NCI-H2107 (cell line): ENCODE measurements around the gene CORO7.
"Not testable (repeated sequence)": the region's sequence is repeated elsewhere in the genome, so short reads cannot be mapped to it uniquely, and the experiment has no call there.

Source experiments
- DNase-seq: peaks from one replicate; lab custom pipeline; 2025; lab: John Stamatoyannopoulos, UW

The CORO7 gene

GRCh38 chr16:4353675-4354074, 62.7 kb downstream of the CORO7 start:
- no peak for DNase-seq

- DNase-seq, result no peak
These were observed 63.6 kb downstream of the CORO7 start for GRCh38 chr16:4352843-4353242.

GRCh38 chr16:4351880-4352279, 64.5 kb downstream of the CORO7 start:
- DNase-seq, result no peak

GRCh38 chr16:4350787-4351659, 65.4 kb downstream of the CORO7 start, which contains the start of gene PAM16:
Gene PAM16 (minus strand): TSS chr16:4351321. CDS start chr16:4351234, 87 bp downstream.
- peak; percentile 87 for DNase-seq

- DNase-seq, result no peak
These were observed 66.0 kb downstream of the CORO7 start for GRCh38 chr16:4350365-4350786.

GRCh38 chr16:4349332-4349731, 67.1 kb downstream of the CORO7 start:
- no peak for DNase-seq

GRCh38 chr16:4347765-4348509, 68.5 kb downstream of the CORO7 start:
- no peak for DNase-seq

- no peak for DNase-seq
These were observed 69.4 kb downstream of the CORO7 start for GRCh38 chr16:4347010-4347409.

GRCh38 chr16:4345836-4346781, 70.3 kb downstream of the CORO7 start:
- peak; percentile 27 for DNase-seq

GRCh38 chr16:4344983-4345835, 71.2 kb downstream of the CORO7 start:
- DNase-seq, result peak; percentile 34

- DNase-seq, result not testable (repeated sequence)
These were observed 72.0 kb downstream of the CORO7 start for GRCh38 chr16:4344300-4344982.

- no peak for DNase-seq
These were observed 73.3 kb downstream of the CORO7 start for GRCh38 chr16:4342866-4343744.

- no peak for DNase-seq
These were observed 75.1 kb downstream of the CORO7 start for GRCh38 chr16:4341250-4341649.

- DNase-seq, result no peak
These were observed 76.0 kb downstream of the CORO7 start for GRCh38 chr16:4340443-4340842.

GRCh38 chr16:4339909-4340308, 76.5 kb downstream of the CORO7 start:
- no peak for DNase-seq

- DNase-seq, result no peak
These were observed 76.9 kb downstream of the CORO7 start for GRCh38 chr16:4339455-4339854.

- no peak for DNase-seq
These were observed 77.6 kb downstream of the CORO7 start for GRCh38 chr16:4338712-4339299.

GRCh38 chr16:4338125-4338582, 78.2 kb downstream of the CORO7 start:
- no peak for DNase-seq
